PC-9 (cell line): ENCODE results near the gene PURA.
"Not testable (repeated sequence)": the region's sequence is repeated elsewhere in the genome, so short reads cannot be mapped to it uniquely, and the experiment has no call there.

Experiments used
- CTCF ChIP-seq: fragments of 200-600 bp; sonication (generic); conservative IDR thresholded peaks from 2 replicates; pipeline ENCODE4 v1.6.1; 2017; ENCODE audit warnings: mixed run types, antibody characterized with exemption, mild to moderate bottlenecking, moderate library complexity
- EZH2 ChIP-seq: fragments of 200-600 bp; sonication (generic); IDR thresholded peaks from 2 replicates; pipeline ENCODE4 v1.8.0; 2017; ENCODE audit warnings: antibody characterized with exemption, low read depth

- TF ChIP-seq CTCF, EZH2: not testable (repeated sequence)
Observed at GRCh38 chr5:140154710-140155381, 40.9 kb downstream of the PURA start.
